ENCODE data around the gene TESK1. TPM values are rescaled to one million over a fixed set of nuclear protein-coding genes. Genes with fewer than 3 reads are reported as not detected.
"Not testable (repeated sequence)": the region's sequence is repeated elsewhere in the genome, so short reads cannot be mapped to it uniquely, and the experiment has no call there.

TESK1 gene
- total RNA-seq, 4 donors from 2014 or later = 23.2 to 44.3 (median 37.6) TPM

DNA sequence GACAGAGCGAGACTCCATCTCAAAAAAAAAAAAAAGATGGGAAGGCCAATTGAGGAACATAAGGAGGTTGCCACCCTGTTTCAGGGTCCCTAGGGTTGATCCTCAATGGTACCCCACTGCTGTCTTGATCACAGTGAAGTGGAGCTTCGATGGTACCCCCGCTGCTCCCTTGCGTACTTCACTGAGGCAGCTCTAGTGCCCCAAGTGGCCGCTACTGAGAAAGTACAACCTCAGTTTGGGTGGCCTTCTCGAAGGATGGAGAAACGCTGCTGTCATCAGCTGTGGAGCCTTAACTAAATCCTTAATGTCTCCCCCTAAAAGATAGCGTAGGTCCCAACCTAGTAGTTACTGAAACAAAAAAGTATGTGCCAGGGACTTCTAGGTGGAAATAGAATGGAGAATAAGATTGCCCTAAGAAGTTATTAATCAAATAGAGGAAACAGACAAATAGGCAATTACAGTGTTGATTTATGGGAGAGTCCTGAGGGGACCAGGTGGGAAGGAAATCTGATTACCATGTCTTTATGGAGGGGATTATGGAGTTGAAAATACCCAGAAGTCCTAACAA lies 6.3 kb downstream of the TESK1 start:
- Histone ChIP-seq H3K36me3 (peaks cover 17 to 19% of the 10 kb centered on the region in 2 donors), H3K4me1 (peaks cover 6 to 7% of the 10 kb centered on the region in 2 donors), H3K27me3 (no peaks in the 10 kb centered on the region), H3K9me3 (no peaks in the 10 kb centered on the region), H3K4me3 (replicated peaks in 1 of 3) (no peak overlapping the region), H3K27ac (no peak overlapping the region)
- intact Hi-C loops (cut with DNase I) = no loop called here
- peak; percentile 41 to 47 for DNase-seq
- TF ChIP-seq POLR2A (IDR thresholded peaks at IDR 0.05) = no peak
- TF ChIP-seq, protein P1, sequence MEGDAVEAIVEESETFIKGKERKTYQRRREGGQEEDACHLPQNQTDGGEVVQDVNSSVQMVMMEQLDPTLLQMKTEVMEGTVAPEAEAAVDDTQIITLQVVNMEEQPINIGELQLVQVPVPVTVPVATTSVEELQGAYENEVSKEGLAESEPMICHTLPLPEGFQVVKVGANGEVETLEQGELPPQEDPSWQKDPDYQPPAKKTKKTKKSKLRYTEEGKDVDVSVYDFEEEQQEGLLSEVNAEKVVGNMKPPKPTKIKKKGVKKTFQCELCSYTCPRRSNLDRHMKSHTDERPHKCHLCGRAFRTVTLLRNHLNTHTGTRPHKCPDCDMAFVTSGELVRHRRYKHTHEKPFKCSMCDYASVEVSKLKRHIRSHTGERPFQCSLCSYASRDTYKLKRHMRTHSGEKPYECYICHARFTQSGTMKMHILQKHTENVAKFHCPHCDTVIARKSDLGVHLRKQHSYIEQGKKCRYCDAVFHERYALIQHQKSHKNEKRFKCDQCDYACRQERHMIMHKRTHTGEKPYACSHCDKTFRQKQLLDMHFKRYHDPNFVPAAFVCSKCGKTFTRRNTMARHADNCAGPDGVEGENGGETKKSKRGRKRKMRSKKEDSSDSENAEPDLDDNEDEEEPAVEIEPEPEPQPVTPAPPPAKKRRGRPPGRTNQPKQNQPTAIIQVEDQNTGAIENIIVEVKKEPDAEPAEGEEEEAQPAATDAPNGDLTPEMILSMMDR (IDR thresholded peaks at IDR 0.05) = peak; percentile 31 to 70 (median 46)
- WGBS, 2 donors = 20% methylated on average over 8 of the region's 8 CpGs

GRCh38 chr9:35612066-35612465 lies 7.0 kb downstream of the TESK1 start:
- H3K27me3 ChIP-seq; H3K4me3 ChIP-seq (replicated peaks in 1 of 3); H3K4me1 ChIP-seq; intact Hi-C loops (cut with DNase I); DNase-seq; H3K9me3 ChIP-seq; H3K27ac ChIP-seq: not testable (repeated sequence)
- whole genome bisulfite sequencing, 2 donors = 92 to 98% methylated on average over 4 of the region's 4 CpGs
- peaks cover 17 to 19% of the 10 kb centered on the region in 2 donors for H3K36me3 ChIP-seq

- H3K27me3 ChIP-seq = no peaks in the 10 kb centered on the region
- H3K4me1 ChIP-seq = peaks cover 5 to 6% of the 10 kb centered on the region in 2 donors
- TF ChIP-seq POLR2A (IDR thresholded peaks at IDR 0.05) = no peak
- TF ChIP-seq, protein P1 (IDR thresholded peaks at IDR 0.05) = no peak
- H3K4me3 ChIP-seq (replicated peaks in 1 of 3) = no peak overlapping the region
- no peak for DNase-seq
- peaks cover 17 to 19% of the 10 kb centered on the region in 2 donors for H3K36me3 ChIP-seq
- no peak overlapping the region for H3K27ac ChIP-seq
- H3K9me3 ChIP-seq = no peaks in the 10 kb centered on the region
- WGBS, 2 donors = 94 to 97% methylated on average over 2 of the region's 2 CpGs
- intact Hi-C loops (cut with DNase I) = no loop called here
Observed at GRCh38 chr9:35612843-35613242, 7.8 kb downstream of the TESK1 start.

GRCh38 chr9:35615981-35616680 lies 11.1 kb downstream of the TESK1 start:
- Histone ChIP-seq H3K9me3 (no peaks in the 10 kb centered on the region), H3K4me1 (peaks cover 5 to 6% of the 10 kb centered on the region in 2 donors), H3K36me3 (no peaks in the 10 kb centered on the region), H3K4me3 (replicated peaks in 1 of 3) (no peak overlapping the region), H3K27me3 (no peaks in the 10 kb centered on the region), H3K27ac (no peak overlapping the region)
- intact Hi-C loops (cut with DNase I) = no loop called here
- TF ChIP-seq POLR2A (IDR thresholded peaks at IDR 0.05) = no peak
- TF ChIP-seq, protein P1 (IDR thresholded peaks at IDR 0.05) = no peak
- WGBS, 2 donors = 80 to 82% methylated on average over 17 of the region's 17 CpGs
- DNase-seq = no peak

DNA sequence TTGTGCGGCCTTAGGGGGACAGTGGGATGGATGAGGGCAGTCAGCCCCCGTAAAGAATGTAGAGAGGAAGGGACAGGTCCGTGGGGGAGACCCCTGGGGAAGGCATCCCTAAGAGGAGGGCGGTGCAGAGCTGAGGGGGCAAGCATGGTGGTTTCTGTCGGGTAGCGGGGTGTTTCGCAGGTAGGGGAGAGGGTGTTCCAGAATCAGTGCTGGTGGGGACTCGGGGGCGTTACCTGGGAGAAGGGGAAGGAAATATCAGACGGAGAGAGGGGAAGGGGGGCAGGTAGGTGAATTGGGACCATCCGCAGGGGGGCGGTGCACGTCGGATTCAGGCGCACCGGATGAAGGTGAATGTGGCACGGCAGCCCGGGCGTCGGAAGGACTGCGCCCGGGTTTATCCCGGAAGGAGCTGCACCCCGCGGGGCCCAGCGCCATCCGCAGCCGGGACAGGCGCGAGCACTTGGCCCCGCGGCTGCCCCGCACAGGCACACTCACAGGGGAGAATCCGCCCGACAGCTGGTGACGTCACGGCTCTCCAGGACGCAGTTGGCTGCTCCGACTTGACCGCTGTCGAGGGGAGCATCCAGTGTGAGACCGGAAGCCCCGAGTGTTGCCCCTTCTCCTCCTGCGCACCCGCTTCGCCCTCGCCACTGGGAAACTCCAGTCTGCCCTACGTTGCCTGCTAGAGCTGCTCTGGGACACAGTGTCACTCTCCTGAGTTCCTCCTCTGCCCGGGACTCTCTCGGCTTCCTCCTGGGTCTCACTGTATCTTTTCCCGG lies 11.8 kb downstream of the TESK1 start:
- peak overlapping the region in 2 of 3 donors; percentile 13 to 29 for H3K4me3 ChIP-seq (replicated peaks in 1 of 3)

More for the DNA sequence above, 11.8 kb downstream of the TESK1 start:
- peaks cover 6 to 8% of the 10 kb centered on the region in 2 donors for H3K4me1 ChIP-seq
- H3K27me3 ChIP-seq = no peaks in the 10 kb centered on the region
- TF ChIP-seq POLR2A (IDR thresholded peaks at IDR 0.05) = no peak
- TF ChIP-seq, protein P1 (IDR thresholded peaks at IDR 0.05) = no peak
- intact Hi-C loops (cut with DNase I) = no loop called here
- H3K9me3 ChIP-seq = no peaks in the 10 kb centered on the region
- no peaks in the 10 kb centered on the region for H3K36me3 ChIP-seq
- WGBS, 2 donors = 10 to 11% methylated on average over 40 to 48 of the region's 51 CpGs
- H3K27ac ChIP-seq = no peak overlapping the region
- DNase-seq = peak; percentile 69 to 74

Data from thyroid gland (tissue), 4 donors.